Thoracic aorta (tissue), 2 donors: Measurements from ENCODE around the gene CCDC28A. TPM values are rescaled to one million over a fixed set of nuclear protein-coding genes. Genes with fewer than 3 reads are reported as not detected.

Source experiments
- ATAC-seq: fragments of 150-250 bp; one replicate; pipeline ENCODE4 v1.8.0; 2017; ENCODE audit warnings: low read depth; ENCODE audit not compliant: insufficient number of reproducible peaks, low FRiP score
- DNase-seq: peaks from one replicate; pipeline ENCODE4 v3.0.0-alpha.2; 2020; ENCODE audit warnings: low spot score
- H3K27ac ChIP-seq, 2 donors: fragments of 200-600 bp; sonication (generic); 1 replicate in 1 of 2; 2 replicates in 1 of 2; pipeline ENCODE4 v1.5.1; 2016; ENCODE audit warnings: mild to moderate bottlenecking in 2 of 2, moderate library complexity in 2 of 2
- H3K27me3 ChIP-seq: fragments of 200-600 bp; sonication (generic); replicated peaks from 2 replicates; pipeline ENCODE4 v1.6.0; 2016; ENCODE audit warnings: mild to moderate bottlenecking; ENCODE audit not compliant: insufficient read depth
- H3K36me3 ChIP-seq: fragments of 200-600 bp; sonication (generic); one replicate; pipeline ENCODE4 v1.5.1; 2016
- H3K4me1 ChIP-seq, 2 donors: fragments of 200-600 bp; sonication (generic); 1 replicate in 1 of 2; 2 replicates in 1 of 2; pipeline versions ENCODE4 v1.5.1 to v1.6.0; 2016; ENCODE audit warnings: low read depth in 2 of 2, mild to moderate bottlenecking in 1 of 2; ENCODE audit not compliant: control insufficient read depth in 1 of 2
- H3K4me3 ChIP-seq: fragments of 200-600 bp; sonication (generic); 2 replicates; pipeline ENCODE4 v1.5.1; 2016; ENCODE audit warnings: mild to moderate bottlenecking
- H3K9me3 ChIP-seq: fragments of 200-600 bp; sonication (generic); 2 replicates; pipeline ENCODE4 v1.5.1; 2016
- CTCF ChIP-seq: fragments of 200-600 bp; sonication (generic); IDR thresholded peaks from one replicate; pipeline ENCODE4 v1.5.1; 2019; ENCODE audit warnings: antibody characterized with exemption
- total RNA-seq, 2 donors: library from RNA; depleted of rRNA; stranded (reverse); fragments of >200 nt; gene quantifications; one replicate each; pipeline versions ENCODE4 v1.1.0 to v1.2.3, GENCODE V29; 2016

CCDC28A gene
- total RNA-seq, 2 donors from 2014 or later = 7.3 to 16.5 TPM

GRCh38 chr6:138803861-138804260 lies 30.3 kb downstream of the CCDC28A start:
- DNase-seq (no peak), ATAC-seq (no peak)
- Histone ChIP-seq H3K9me3 (no peaks in the 10 kb centered on the region), H3K36me3 (no peaks in the 10 kb centered on the region), H3K27ac (no peak overlapping the region), H3K4me3 (no peak overlapping the region), H3K27me3 (no peaks in the 10 kb centered on the region), H3K4me1 (no peaks in the 10 kb centered on the region)
- no peak for TF ChIP-seq CTCF

GRCh38 chr6:138805016-138805765 lies 31.6 kb downstream of the CCDC28A start:
- Histone ChIP-seq H3K4me3 (no peak overlapping the region), H3K36me3 (no peaks in the 10 kb centered on the region), H3K4me1 (no peaks in the 10 kb centered on the region), H3K9me3 (no peaks in the 10 kb centered on the region), H3K27ac (no peak overlapping the region), H3K27me3 (no peaks in the 10 kb centered on the region)
- ATAC-seq (no peak), DNase-seq (no peak)
- TF ChIP-seq CTCF = no peak

- Histone ChIP-seq H3K4me3 (no peak overlapping the region), H3K9me3 (no peaks in the 10 kb centered on the region), H3K4me1 (no peaks in the 10 kb centered on the region), H3K27ac (no peak overlapping the region), H3K27me3 (no peaks in the 10 kb centered on the region), H3K36me3 (no peaks in the 10 kb centered on the region)
- ATAC-seq = no peak
- no peak for DNase-seq
- TF ChIP-seq CTCF = no peak
Observed at GRCh38 chr6:138806889-138807288, 33.3 kb downstream of the CCDC28A start.

GRCh38 chr6:138809677-138810076 lies 36.1 kb downstream of the CCDC28A start:
- no peak for TF ChIP-seq CTCF
- no peaks in the 10 kb centered on the region for H3K4me1 ChIP-seq

GRCh38 chr6:138811866-138812265 lies 38.3 kb downstream of the CCDC28A start:
- Histone ChIP-seq H3K4me3 (no peak overlapping the region), H3K36me3 (no peaks in the 10 kb centered on the region), H3K4me1 (no peaks in the 10 kb centered on the region), H3K9me3 (no peaks in the 10 kb centered on the region), H3K27ac (no peak overlapping the region), H3K27me3 (no peaks in the 10 kb centered on the region)
- ATAC-seq = no peak
- TF ChIP-seq CTCF = no peak
- no peak for DNase-seq

More at GRCh38 chr6:138809677-138810076, 36.1 kb downstream of the CCDC28A start:
- Histone ChIP-seq H3K9me3 (no peaks in the 10 kb centered on the region), H3K27ac (no peak overlapping the region), H3K4me3 (no peak overlapping the region), H3K36me3 (no peaks in the 10 kb centered on the region), H3K27me3 (no peaks in the 10 kb centered on the region)
- ATAC-seq (no peak), DNase-seq (no peak)
